Measurements from ENCODE around the gene TTC19. TPM values are rescaled to one million over a fixed set of nuclear protein-coding genes. Genes with fewer than 3 reads are reported as not detected.

Gene TTC19
- polyA plus RNA-seq (2012; ENCODE audit: low read depth, missing spikeins): 16.2 TPM

GRCh38 chr17:15999141-15999973, at the start of gene TTC19, which contains the start of gene ZSWIM7:
TSS of gene TTC19 (plus strand) at chr17:15999824. CDS start at chr17:15999849, 25 bp downstream.
TSS of gene ZSWIM7 (minus strand) at chr17:15999704. CDS start at chr17:15999594, 110 bp downstream.
- peak; percentile 99 for FAIRE-seq
- peak; percentile 96 for DNase-seq (ENCODE audit: insufficient read length, low spot score)
- peak; percentile 96 for TF ChIP-seq POLR2A (IDR thresholded peaks at IDR 0.05; ENCODE audit: low read depth, low read length)
- TF ChIP-seq POU2F2 (IDR thresholded peaks at IDR 0.05; ENCODE audit: low read depth, low read length): peak; percentile 12; the same call in 1 of the 2 replicates
- TF ChIP-seq TAF1 (IDR thresholded peaks at IDR 0.05; ENCODE audit: low read depth, low read length): peak; percentile 97
- TF ChIP-seq SPI1 (IDR thresholded peaks at IDR 0.05; ENCODE audit: low read depth, low read length): no peak
- TF ChIP-seq PAX5 (IDR thresholded peaks at IDR 0.05; ENCODE audit: insufficient read depth, low read length, severe bottlenecking): no peak
- TF ChIP-seq POLR2AphosphoS5 (IDR thresholded peaks at IDR 0.05; ENCODE audit: low read depth, low read length): peak; percentile 92

- FAIRE-seq (no peak), DNase-seq (ENCODE audit: insufficient read length, low spot score) (no peak)
- TF ChIP-seq TAF1 (IDR thresholded peaks at IDR 0.05; ENCODE audit: low read depth, low read length) (no peak), POLR2A (IDR thresholded peaks at IDR 0.05; ENCODE audit: low read depth, low read length) (no peak), SPI1 (IDR thresholded peaks at IDR 0.05; ENCODE audit: low read depth, low read length) (no peak), PAX5 (IDR thresholded peaks at IDR 0.05; ENCODE audit: insufficient read depth, low read length, severe bottlenecking) (no peak), POU2F2 (IDR thresholded peaks at IDR 0.05; ENCODE audit: low read depth, low read length) (no peak), POLR2AphosphoS5 (IDR thresholded peaks at IDR 0.05; ENCODE audit: low read depth, low read length) (no peak)
These were observed 48.1 kb upstream of the TTC19 start for GRCh38 chr17:15951368-15952047.

- TF ChIP-seq POLR2A (IDR thresholded peaks at IDR 0.05; ENCODE audit: low read depth, low read length): no peak
- TF ChIP-seq SPI1 (IDR thresholded peaks at IDR 0.05; ENCODE audit: low read depth, low read length): no peak
- no peak for TF ChIP-seq TAF1 (IDR thresholded peaks at IDR 0.05; ENCODE audit: low read depth, low read length)
- no peak for TF ChIP-seq PAX5 (IDR thresholded peaks at IDR 0.05; ENCODE audit: insufficient read depth, low read length, severe bottlenecking)
- TF ChIP-seq POLR2AphosphoS5 (IDR thresholded peaks at IDR 0.05; ENCODE audit: low read depth, low read length): no peak
- no peak for TF ChIP-seq POU2F2 (IDR thresholded peaks at IDR 0.05; ENCODE audit: low read depth, low read length)
- DNase-seq (ENCODE audit: insufficient read length, low spot score): no peak
- FAIRE-seq: no peak
These were observed 47.5 kb upstream of the TTC19 start for GRCh38 chr17:15952048-15952532.

- DNase-seq (ENCODE audit: insufficient read length, low spot score): no peak
- FAIRE-seq: no peak
- TF ChIP-seq PAX5 (IDR thresholded peaks at IDR 0.05; ENCODE audit: insufficient read depth, low read length, severe bottlenecking) (no peak), POLR2AphosphoS5 (IDR thresholded peaks at IDR 0.05; ENCODE audit: low read depth, low read length) (no peak), POLR2A (IDR thresholded peaks at IDR 0.05; ENCODE audit: low read depth, low read length) (no peak), SPI1 (IDR thresholded peaks at IDR 0.05; ENCODE audit: low read depth, low read length) (no peak), POU2F2 (IDR thresholded peaks at IDR 0.05; ENCODE audit: low read depth, low read length) (no peak), TAF1 (IDR thresholded peaks at IDR 0.05; ENCODE audit: low read depth, low read length) (no peak)
These were observed 46.5 kb upstream of the TTC19 start for GRCh38 chr17:15952916-15953790.

GRCh38 chr17:15954222-15954621, 45.4 kb upstream of the TTC19 start:
- DNase-seq (ENCODE audit: insufficient read length, low spot score) (no peak), FAIRE-seq (no peak)
- TF ChIP-seq PAX5 (IDR thresholded peaks at IDR 0.05; ENCODE audit: insufficient read depth, low read length, severe bottlenecking): no peak
- no peak for TF ChIP-seq POLR2A (IDR thresholded peaks at IDR 0.05; ENCODE audit: low read depth, low read length)
- no peak for TF ChIP-seq TAF1 (IDR thresholded peaks at IDR 0.05; ENCODE audit: low read depth, low read length)

- DNase-seq (ENCODE audit: insufficient read length, low spot score) (no peak), FAIRE-seq (no peak)
- TF ChIP-seq PAX5 (IDR thresholded peaks at IDR 0.05; ENCODE audit: insufficient read depth, low read length, severe bottlenecking) (no peak), TAF1 (IDR thresholded peaks at IDR 0.05; ENCODE audit: low read depth, low read length) (no peak), POU2F2 (IDR thresholded peaks at IDR 0.05; ENCODE audit: low read depth, low read length) (no peak), SPI1 (IDR thresholded peaks at IDR 0.05; ENCODE audit: low read depth, low read length) (no peak), POLR2AphosphoS5 (IDR thresholded peaks at IDR 0.05; ENCODE audit: low read depth, low read length) (no peak), POLR2A (IDR thresholded peaks at IDR 0.05; ENCODE audit: low read depth, low read length) (no peak)
These were observed 43.7 kb upstream of the TTC19 start for GRCh38 chr17:15955793-15956541.

GRCh38 chr17:15957206-15957605, 42.4 kb upstream of the TTC19 start:
- no peak for DNase-seq (ENCODE audit: insufficient read length, low spot score)
- TF ChIP-seq POLR2A (IDR thresholded peaks at IDR 0.05; ENCODE audit: low read depth, low read length): no peak
- no peak for FAIRE-seq

GRCh38 chr17:15957608-15958307, 41.9 kb upstream of the TTC19 start:
- DNase-seq (ENCODE audit: insufficient read length, low spot score) (no peak), FAIRE-seq (no peak)
- TF ChIP-seq POLR2AphosphoS5 (IDR thresholded peaks at IDR 0.05; ENCODE audit: low read depth, low read length): no peak

Measured in GM12891 (cell line).